ENCODE data around the gene DBP. TPM values are rescaled to one million over a fixed set of nuclear protein-coding genes. Genes with fewer than 3 reads are reported as not detected.

DBP gene
- total RNA-seq, 4 donors from 2014 or later: 18.9 to 32.8 (median 25.1) TPM

- TF ChIP-seq CTCF (IDR thresholded peaks at IDR 0.05) (no peak), POLR2A (IDR thresholded peaks at IDR 0.05) (no peak)
- Histone ChIP-seq H3K27ac (peak overlapping the region; percentile 33 to 73 (median 56)), H3K4me1 (peaks cover 23 to 41% of the 10 kb centered on the region in 2 donors), H3K9me3 (no peaks in the 10 kb centered on the region), H3K27me3 (no peaks in the 10 kb centered on the region), H3K4me3 (replicated peaks in 1 of 3) (no peak overlapping the region), H3K36me3 (peaks cover under 1% of the 10 kb centered on the region in 2 donors)
- no peak for DNase-seq
- intact Hi-C loops (cut with DNase I): no loop called here
- 67 to 70% methylated on average over 2 to 3 of the region's 3 CpGs for WGBS, 2 donors
Measured at GRCh38 chr19:48631225-48631624, 6.0 kb downstream of the DBP start.

- H3K4me3 ChIP-seq (replicated peaks in 1 of 3): no peak overlapping the region
- TF ChIP-seq POLR2A (IDR thresholded peaks at IDR 0.05): no peak
- TF ChIP-seq CTCF (IDR thresholded peaks at IDR 0.05): no peak
- DNase-seq: peak; percentile 36 to 42
- 61 to 66% methylated on average over 25 to 41 of the region's 47 CpGs for WGBS, 2 donors
- no peaks in the 10 kb centered on the region for H3K9me3 ChIP-seq
- intact Hi-C loops (cut with DNase I): no loop called here
- H3K27ac ChIP-seq: peak overlapping the region; percentile 56 to 73 (median 62)
- peaks cover 4 to 5% of the 10 kb centered on the region in 2 donors for H3K36me3 ChIP-seq
- H3K27me3 ChIP-seq: no peaks in the 10 kb centered on the region
- peaks cover 23 to 39% of the 10 kb centered on the region in 2 donors for H3K4me1 ChIP-seq
Measured at GRCh38 chr19:48630296-48631063, 6.7 kb downstream of the DBP start.

GRCh38 chr19:48629599-48630295 lies 7.4 kb downstream of the DBP start:
- H3K36me3 ChIP-seq: peaks cover 4 to 5% of the 10 kb centered on the region in 2 donors
- no peaks in the 10 kb centered on the region for H3K9me3 ChIP-seq
- H3K4me3 ChIP-seq (replicated peaks in 1 of 3): no peak overlapping the region
- intact Hi-C loops (cut with DNase I): no loop called here
- peak overlapping the region in 2 of 3 donors; percentile 13 to 73 for H3K27ac ChIP-seq
- H3K27me3 ChIP-seq: no peaks in the 10 kb centered on the region
- TF ChIP-seq CTCF (IDR thresholded peaks at IDR 0.05): no peak
- peak in 1 of 2 donors; percentile 16 for TF ChIP-seq POLR2A (IDR thresholded peaks at IDR 0.05)
- WGBS, 2 donors: 63 to 72% methylated on average over 26 to 35 of the region's 48 CpGs
- peaks cover 22 to 39% of the 10 kb centered on the region in 2 donors for H3K4me1 ChIP-seq
- DNase-seq: peak; percentile 19 to 27

- DNase-seq: no peak
- TF ChIP-seq POLR2A (IDR thresholded peaks at IDR 0.05) (no peak), CTCF (IDR thresholded peaks at IDR 0.05) (no peak)
- no peaks in the 10 kb centered on the region for H3K27me3 ChIP-seq
- no peak overlapping the region for H3K4me3 ChIP-seq (replicated peaks in 1 of 3)
- WGBS, 2 donors: 88 to 92% methylated on average over 12 to 18 of the region's 22 CpGs
- peaks cover 4 to 5% of the 10 kb centered on the region in 2 donors for H3K36me3 ChIP-seq
- intact Hi-C loops (cut with DNase I): no loop called here
- H3K4me1 ChIP-seq: peaks cover 24 to 42% of the 10 kb centered on the region in 2 donors
- H3K9me3 ChIP-seq: no peaks in the 10 kb centered on the region
- no peak overlapping the region for H3K27ac ChIP-seq
Measured at GRCh38 chr19:48629297-48629598, 7.9 kb downstream of the DBP start.
